Suprapubic skin (tissue), 4 donors: ENCODE results near the gene TRIP13. TPM values are rescaled to one million over a fixed set of nuclear protein-coding genes. Genes with fewer than 3 reads are reported as not detected.

Source experiments
- DNase-seq, 2 donors: peaks; one replicate each; pipeline ENCODE4 v3.0.0-alpha.2; 2019; ENCODE audit warnings: low spot score in 2 of 2
- H3K27ac ChIP-seq: fragments of 200-600 bp; sonication (generic); one replicate; pipeline ENCODE4 v1.5.1; 2019
- H3K27me3 ChIP-seq: fragments of 200-600 bp; sonication (generic); one replicate; pipeline ENCODE4 v1.5.1; 2019
- H3K36me3 ChIP-seq: fragments of 200-600 bp; sonication (generic); one replicate; pipeline ENCODE4 v1.5.1; 2019
- H3K4me1 ChIP-seq: fragments of 200-600 bp; sonication (generic); one replicate; pipeline ENCODE4 v1.5.1; 2019
- H3K4me3 ChIP-seq: fragments of 200-600 bp; sonication (generic); one replicate; pipeline ENCODE4 v1.5.1; 2019; ENCODE audit warnings: mild to moderate bottlenecking
- H3K9me3 ChIP-seq: fragments of 200-600 bp; sonication (generic); one replicate; pipeline ENCODE4 v1.5.1; 2019
- CTCF ChIP-seq, 2 donors: fragments of 200-600 bp in 1 of 2; fragments of 450-650 bp in 1 of 2; sonication (generic) in 1 of 2; IDR thresholded peaks; one replicate each; pipeline ENCODE4 v1.5.1; 2016 to 2019; ENCODE audit warnings: antibody characterized with exemption in 2 of 2, mild to moderate bottlenecking in 1 of 2, moderate library complexity in 1 of 2
- EP300 ChIP-seq: sonication (generic); formaldehyde crosslinking; IDR thresholded peaks from one replicate; pipeline ENCODE4 v1.6.1; 2017; ENCODE audit warnings: antibody characterized with exemption
- POLR2A ChIP-seq, 2 donors: fragments of 450-650 bp; IDR thresholded peaks; one replicate each; pipeline ENCODE4 v1.6.1; 2017; ENCODE audit warnings: antibody characterized with exemption in 2 of 2, mild to moderate bottlenecking in 2 of 2, moderate library complexity in 2 of 2
- POLR2AphosphoS5 ChIP-seq, 3 donors: sonication (generic); formaldehyde crosslinking; IDR thresholded peaks; one replicate each; pipeline ENCODE4 v1.6.1; 2017; ENCODE audit warnings: antibody characterized with exemption in 3 of 3
- WGBS: methylation state at CpG from one replicate; pipeline ENCODE4 v1.1.5; 2018; 5-methylcytosine and 5-hydroxymethylcytosine counted together
- total RNA-seq, 4 donors: library from RNA; depleted of rRNA; stranded (reverse); fragments of >200 nt; gene quantifications; one replicate each; pipeline ENCODE4 v1.1.0, GENCODE V29; 2016

The TRIP13 gene
- total RNA-seq, 4 donors from 2014 or later = 1.1 to 3.7 (median 1.6) TPM

DNA sequence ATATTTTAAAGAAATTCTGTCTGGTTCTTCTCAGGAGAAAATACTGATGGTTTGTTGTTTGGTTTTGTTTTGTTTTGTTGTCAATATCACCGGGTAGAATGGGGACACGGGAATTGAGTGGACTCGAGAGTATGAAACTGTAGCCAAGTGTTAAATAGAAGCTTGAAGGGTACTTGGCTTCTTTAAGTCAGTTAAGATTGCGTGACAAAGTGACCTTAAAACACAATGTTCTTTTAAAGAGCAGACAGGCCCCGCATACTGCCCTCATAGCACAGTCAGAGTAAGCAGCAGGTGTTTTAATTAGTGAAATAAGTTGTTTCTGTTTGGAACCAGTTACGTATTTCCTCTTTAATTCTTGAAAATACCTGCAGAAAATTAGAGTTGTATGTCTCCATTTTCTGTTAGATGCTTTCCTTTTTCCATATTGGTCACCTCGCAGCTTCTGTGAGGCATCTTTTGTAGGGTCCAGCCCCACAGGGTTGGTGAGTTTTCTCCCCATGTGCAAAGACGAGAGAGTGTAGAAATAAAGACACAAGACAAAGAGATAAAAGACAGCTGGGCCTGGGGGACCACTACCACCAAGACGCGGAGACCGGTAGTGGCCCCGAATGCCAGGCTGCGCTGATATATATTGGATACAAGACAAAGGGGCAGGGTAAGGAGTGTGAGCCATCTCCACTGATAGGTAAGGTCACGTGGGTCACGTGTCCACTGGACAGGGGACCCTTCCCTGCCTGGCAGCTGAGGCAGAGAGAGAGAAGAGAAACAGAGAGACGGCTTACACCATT is 9.6 kb downstream of the TRIP13 start:
- 88% methylated on average over 16 of the region's 16 CpGs for WGBS

DNA sequence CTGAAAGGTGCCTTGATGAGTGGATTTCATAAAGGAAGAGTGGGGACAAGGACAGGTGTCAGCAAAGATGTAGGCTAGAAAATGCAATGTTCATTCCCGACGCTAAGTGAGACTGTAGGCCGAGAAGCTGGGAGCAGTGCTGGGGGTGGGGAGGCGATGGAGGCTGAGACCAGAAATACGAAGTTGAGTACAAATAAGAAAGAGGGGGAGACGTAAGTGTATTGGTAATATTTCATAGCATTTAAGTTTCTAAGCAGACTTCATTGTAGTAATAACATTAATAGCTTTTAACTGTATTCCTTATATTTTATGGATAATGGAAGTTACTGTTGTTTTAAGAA is 11.0 kb downstream of the TRIP13 start:
- no peaks in the 10 kb centered on the region for H3K36me3 ChIP-seq
- TF ChIP-seq CTCF (IDR thresholded peaks at IDR 0.05) (no peak), POLR2A (IDR thresholded peaks at IDR 0.05) (no peak), POLR2AphosphoS5 (IDR thresholded peaks at IDR 0.05) (no peak), EP300 (no peak)
- 97% methylated on average over 6 of the region's 6 CpGs for WGBS

More for the DNA sequence above, 9.6 kb downstream of the TRIP13 start:
- Histone ChIP-seq H3K27me3 (no peaks in the 10 kb centered on the region), H3K27ac (no peak overlapping the region), H3K36me3 (no peaks in the 10 kb centered on the region), H3K4me3 (no peak overlapping the region), H3K4me1 (peaks cover 2% of the 10 kb centered on the region), H3K9me3 (no peaks in the 10 kb centered on the region)
- TF ChIP-seq POLR2A (IDR thresholded peaks at IDR 0.05) (no peak), CTCF (IDR thresholded peaks at IDR 0.05) (no peak), EP300 (no peak), POLR2AphosphoS5 (IDR thresholded peaks at IDR 0.05) (no peak)
- DNase-seq = peak in 1 of 2 donors; percentile 49

GRCh38 chr5:905139-905642 is 12.5 kb downstream of the TRIP13 start:
- Histone ChIP-seq H3K36me3 (no peaks in the 10 kb centered on the region), H3K4me3 (no peak overlapping the region), H3K27me3 (no peaks in the 10 kb centered on the region), H3K9me3 (no peaks in the 10 kb centered on the region), H3K27ac (no peak overlapping the region), H3K4me1 (peaks cover 13% of the 10 kb centered on the region)
- WGBS = 90% methylated on average over 12 of the region's 12 CpGs
- TF ChIP-seq CTCF (IDR thresholded peaks at IDR 0.05) = no peak
- TF ChIP-seq EP300 = no peak
- no peak for TF ChIP-seq POLR2A (IDR thresholded peaks at IDR 0.05)
- no peak for TF ChIP-seq POLR2AphosphoS5 (IDR thresholded peaks at IDR 0.05)
- no peak for DNase-seq

More for the DNA sequence above, 11.0 kb downstream of the TRIP13 start:
- H3K27ac ChIP-seq = no peak overlapping the region
- H3K4me3 ChIP-seq = no peak overlapping the region
- no peaks in the 10 kb centered on the region for H3K9me3 ChIP-seq
- H3K27me3 ChIP-seq = no peaks in the 10 kb centered on the region
- H3K4me1 ChIP-seq = peaks cover 3% of the 10 kb centered on the region
- no peak for DNase-seq

DNA sequence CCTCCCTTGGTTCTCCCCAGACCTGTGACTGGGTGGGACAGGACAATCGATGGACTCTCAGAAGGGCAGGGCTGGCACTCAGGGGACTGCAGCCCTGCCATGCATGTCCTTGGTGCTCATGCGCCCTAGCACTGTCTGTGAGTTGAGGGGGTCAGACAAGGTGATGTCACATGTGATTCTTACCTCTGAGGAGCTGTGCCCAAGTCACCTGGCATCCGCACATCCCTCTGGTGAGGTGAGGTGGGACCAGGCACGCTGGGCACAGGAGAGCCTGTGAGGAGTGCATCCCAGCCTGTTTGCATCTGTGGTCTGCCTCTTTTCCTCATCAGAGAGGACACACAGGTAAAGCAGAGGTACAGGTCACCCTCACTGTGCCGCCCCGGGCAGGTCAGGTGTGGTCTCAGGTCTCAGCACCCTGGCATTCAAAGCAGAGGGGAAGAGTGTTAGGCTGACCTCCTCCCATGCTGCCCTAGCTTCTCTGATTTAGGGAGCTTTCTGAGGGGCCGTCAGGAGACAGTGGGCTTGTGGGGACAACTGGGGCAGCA is 14.8 kb downstream of the TRIP13 start:
- 96% methylated on average over 4 of the region's 7 CpGs for WGBS
- no peak for DNase-seq
- H3K9me3 ChIP-seq = no peaks in the 10 kb centered on the region
- no peak for TF ChIP-seq POLR2AphosphoS5 (IDR thresholded peaks at IDR 0.05)
- TF ChIP-seq EP300 = no peak
- no peak for TF ChIP-seq POLR2A (IDR thresholded peaks at IDR 0.05)
- no peak for TF ChIP-seq CTCF (IDR thresholded peaks at IDR 0.05)
- H3K4me1 ChIP-seq = peaks cover 13% of the 10 kb centered on the region
- no peak overlapping the region for H3K27ac ChIP-seq
- no peak overlapping the region for H3K4me3 ChIP-seq
- no peaks in the 10 kb centered on the region for H3K27me3 ChIP-seq
- no peaks in the 10 kb centered on the region for H3K36me3 ChIP-seq

- no peak for DNase-seq
- TF ChIP-seq POLR2A (IDR thresholded peaks at IDR 0.05) = no peak
- TF ChIP-seq POLR2AphosphoS5 (IDR thresholded peaks at IDR 0.05) = no peak
- TF ChIP-seq CTCF (IDR thresholded peaks at IDR 0.05) = no peak
- TF ChIP-seq EP300 = no peak
- 98% methylated on average over 16 of the region's 16 CpGs for WGBS
- Histone ChIP-seq H3K9me3 (no peaks in the 10 kb centered on the region), H3K4me1 (peaks cover 14% of the 10 kb centered on the region), H3K4me3 (no peak overlapping the region), H3K27me3 (no peaks in the 10 kb centered on the region), H3K27ac (no peak overlapping the region), H3K36me3 (no peaks in the 10 kb centered on the region)
Observed at GRCh38 chr5:908172-908571, 15.5 kb downstream of the TRIP13 start.
